ENCODE data around the gene ACVR1B.

The ACVR1B gene

DNA sequence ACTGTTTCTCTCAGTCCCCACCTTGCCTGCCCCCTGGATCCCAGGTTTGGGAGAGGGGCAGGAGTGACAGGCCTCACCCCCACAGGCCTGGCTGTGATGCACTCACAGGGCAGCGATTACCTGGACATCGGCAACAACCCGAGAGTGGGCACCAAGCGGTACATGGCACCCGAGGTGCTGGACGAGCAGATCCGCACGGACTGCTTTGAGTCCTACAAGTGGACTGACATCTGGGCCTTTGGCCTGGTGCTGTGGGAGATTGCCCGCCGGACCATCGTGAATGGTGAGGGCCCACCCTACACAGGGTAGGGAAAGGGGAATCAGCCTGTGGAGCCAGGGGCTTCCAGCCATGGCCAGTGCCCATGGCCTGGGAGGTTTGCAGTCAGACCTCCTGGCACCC lies 35.5 kb upstream of the ACVR1B start:
- DNase-seq (ENCODE audit: low read depth) = no peak
- no peak overlapping the region for H3K4me3 ChIP-seq (ENCODE audit: low read depth, low read length)

DNA sequence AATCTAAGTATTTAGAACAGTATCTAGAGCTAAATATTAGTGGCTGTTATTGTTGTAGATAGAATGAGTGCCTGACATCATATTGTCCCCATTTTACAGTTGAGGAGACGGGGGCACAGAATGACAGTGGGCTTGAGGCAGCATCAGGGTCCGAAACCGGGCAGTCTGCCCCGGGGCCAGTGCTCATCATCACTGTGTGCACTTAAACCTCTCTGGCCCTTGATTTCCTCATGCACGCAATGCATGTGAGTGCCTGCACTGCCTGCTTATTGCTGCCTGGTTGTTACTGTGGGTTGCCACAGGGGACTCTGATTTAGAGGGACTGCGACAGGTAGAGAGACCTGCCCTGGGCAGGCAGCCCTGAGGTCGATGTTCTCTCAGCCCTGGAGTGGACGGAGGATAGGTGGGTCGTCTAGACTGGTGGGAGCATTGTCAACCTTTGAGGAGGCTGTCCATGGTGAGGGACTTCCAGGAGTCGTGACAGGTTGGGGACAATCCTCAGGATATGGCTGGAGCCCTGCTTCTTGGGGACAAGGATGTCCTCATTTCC lies 34.4 kb upstream of the ACVR1B start:
- H3K4me3 ChIP-seq (ENCODE audit: low read depth, low read length) = no peak overlapping the region
- DNase-seq (ENCODE audit: low read depth) = no peak

DNA sequence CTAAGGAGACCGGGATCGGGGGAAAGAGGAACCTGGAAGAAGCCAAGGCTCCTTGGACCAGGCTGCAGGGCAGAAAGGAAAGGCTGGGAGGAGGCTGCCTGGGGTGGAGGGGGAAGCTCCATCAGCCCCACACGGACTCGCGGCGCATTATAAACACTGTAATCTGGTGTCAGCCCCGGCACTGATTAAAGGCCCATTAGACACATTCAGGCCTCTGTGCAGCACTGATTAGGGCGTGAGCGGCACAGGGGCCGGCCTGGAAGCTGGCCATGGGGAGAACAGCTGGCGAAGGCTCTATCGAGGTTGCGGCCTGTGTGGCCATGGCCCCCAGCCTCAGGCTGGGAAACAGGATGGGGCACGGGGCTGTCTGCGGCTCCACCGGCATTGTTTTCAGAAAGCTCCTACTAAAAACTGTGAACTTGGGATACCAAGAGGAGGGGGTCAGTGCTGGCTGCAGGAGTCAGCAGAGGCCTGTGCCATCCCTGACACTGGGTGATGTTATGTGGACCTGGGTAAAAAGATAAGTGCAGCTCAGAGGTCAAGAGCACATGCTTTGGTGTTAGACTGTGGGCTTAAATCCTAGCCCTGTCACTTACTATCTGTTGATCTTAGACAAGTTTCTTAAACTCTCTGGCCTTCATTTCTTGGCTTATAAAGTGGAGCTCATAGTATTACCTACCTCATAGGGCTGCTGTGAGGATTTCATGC lies 33.6 kb upstream of the ACVR1B start:
- DNase-seq (ENCODE audit: low read depth) = no peak
- no peak overlapping the region for H3K4me3 ChIP-seq (ENCODE audit: low read depth, low read length)

DNA sequence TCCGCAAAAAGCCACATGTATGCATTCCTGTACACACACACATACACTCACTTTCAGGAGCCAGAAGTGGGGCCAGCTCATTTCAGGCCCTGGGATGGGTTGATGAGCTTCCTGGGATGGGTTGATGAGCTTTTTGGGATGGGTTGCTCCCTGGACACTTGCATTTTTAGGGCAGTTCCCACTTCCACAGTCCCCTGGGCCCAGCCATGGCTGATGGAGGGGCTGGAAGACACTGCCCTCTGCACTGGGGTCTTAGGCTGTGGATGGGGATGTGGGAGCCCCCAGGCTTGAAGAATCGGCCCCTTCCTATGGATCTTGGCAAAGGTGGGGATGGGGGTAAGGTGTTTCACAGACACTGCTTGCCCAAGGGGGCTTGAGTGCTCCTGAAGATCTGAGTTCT lies 31.5 kb upstream of the ACVR1B start:
- no peak overlapping the region for H3K4me3 ChIP-seq (ENCODE audit: low read depth, low read length)
- DNase-seq (ENCODE audit: low read depth) = no peak

DNA sequence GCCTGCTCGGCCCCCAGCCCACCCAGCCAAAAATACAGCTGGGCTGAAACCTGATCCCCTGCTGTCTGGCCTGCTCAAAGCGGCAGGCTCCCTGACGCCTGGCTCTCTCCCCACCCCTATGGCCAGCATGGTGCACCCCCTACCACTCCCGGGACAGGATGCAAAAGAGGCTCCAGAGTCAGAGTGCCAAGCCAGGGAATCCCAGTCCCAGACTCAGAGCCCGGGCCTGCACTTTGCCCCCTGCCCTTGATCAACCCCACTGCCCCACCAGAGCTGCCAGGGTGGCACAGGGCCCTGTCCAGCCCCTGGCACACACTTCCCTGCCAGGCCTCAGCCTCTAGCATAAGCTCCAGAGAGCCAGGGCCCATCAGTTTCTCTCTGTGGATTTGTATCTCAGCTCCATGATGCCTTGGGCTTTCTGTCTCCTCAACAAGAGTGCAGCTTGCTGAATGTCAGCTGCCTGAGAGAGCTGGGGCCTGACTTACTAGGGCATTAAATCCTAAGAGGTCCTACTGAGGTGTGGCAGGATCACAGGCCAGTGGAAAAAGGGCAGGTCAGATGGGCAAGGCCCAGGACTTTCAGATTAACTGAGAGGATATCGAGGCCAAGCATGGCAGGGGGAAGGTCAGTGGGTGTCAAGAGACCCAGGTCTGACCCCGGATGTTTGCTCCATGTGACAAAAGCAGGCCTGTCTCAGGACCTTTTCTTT lies 30.3 kb upstream of the ACVR1B start:
- no peak for DNase-seq (ENCODE audit: low read depth)
- no peak overlapping the region for H3K4me3 ChIP-seq (ENCODE audit: low read depth, low read length)

DNA sequence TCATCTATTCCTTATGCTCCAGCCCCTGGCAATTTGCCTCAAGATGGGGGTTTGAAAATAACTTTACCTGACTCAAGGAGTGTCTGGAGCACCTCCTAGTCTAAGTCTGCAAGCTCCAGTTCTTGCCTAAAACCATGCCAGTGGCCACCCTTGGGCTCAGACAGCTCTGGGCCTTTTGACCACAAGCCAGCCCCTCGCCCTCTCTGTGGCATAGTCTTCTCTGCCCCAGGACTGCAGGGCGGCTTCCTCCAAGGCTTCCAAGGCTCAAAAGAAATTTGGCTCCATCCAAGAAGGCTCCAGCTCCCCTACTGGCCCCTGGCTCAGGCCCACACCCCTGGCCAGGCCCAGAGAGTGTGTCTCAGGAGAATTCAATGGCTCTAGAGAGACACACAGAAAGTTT lies 29.4 kb upstream of the ACVR1B start:
- DNase-seq (ENCODE audit: low read depth) = no peak
- no peak overlapping the region for H3K4me3 ChIP-seq (ENCODE audit: low read depth, low read length)

DNA sequence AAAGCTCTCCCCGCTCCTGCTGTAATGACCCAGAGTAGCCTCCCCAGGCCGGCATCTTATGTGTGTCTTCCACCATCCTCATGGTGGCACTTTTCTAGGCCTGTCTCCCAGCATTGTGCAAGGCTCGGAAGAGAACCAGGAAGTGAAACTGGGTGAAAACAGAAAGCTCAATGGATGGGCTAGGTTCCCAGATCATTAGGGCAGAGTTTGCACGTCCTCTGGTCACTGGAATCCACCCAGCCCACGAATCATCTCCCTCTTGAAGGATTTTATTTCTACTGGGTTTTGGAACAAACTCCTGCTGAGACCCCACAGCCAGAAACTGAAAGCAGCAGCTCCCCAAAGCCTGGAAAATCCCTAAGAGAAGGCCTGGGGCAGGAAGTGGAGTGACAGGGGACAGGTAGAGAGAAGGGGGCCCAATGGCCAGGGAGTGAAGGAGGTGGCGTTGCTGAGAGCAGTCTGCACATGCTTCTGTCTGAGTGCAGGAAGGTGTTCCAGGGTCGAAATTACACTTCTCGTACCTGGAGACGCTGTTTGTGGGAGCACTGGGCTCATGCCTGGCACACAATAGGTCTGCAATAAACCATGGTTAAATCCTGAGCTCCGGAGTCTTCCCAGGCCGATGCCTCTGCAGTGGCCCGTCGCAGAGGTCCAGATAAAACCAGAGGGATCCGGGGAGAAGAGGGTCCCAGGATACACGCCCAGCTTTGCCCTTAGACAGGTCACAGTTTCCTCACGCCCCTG lies 28.6 kb upstream of the ACVR1B start:
- DNase-seq (ENCODE audit: low read depth) = peak; percentile 44
- no peak overlapping the region for H3K4me3 ChIP-seq (ENCODE audit: low read depth, low read length)

DNA sequence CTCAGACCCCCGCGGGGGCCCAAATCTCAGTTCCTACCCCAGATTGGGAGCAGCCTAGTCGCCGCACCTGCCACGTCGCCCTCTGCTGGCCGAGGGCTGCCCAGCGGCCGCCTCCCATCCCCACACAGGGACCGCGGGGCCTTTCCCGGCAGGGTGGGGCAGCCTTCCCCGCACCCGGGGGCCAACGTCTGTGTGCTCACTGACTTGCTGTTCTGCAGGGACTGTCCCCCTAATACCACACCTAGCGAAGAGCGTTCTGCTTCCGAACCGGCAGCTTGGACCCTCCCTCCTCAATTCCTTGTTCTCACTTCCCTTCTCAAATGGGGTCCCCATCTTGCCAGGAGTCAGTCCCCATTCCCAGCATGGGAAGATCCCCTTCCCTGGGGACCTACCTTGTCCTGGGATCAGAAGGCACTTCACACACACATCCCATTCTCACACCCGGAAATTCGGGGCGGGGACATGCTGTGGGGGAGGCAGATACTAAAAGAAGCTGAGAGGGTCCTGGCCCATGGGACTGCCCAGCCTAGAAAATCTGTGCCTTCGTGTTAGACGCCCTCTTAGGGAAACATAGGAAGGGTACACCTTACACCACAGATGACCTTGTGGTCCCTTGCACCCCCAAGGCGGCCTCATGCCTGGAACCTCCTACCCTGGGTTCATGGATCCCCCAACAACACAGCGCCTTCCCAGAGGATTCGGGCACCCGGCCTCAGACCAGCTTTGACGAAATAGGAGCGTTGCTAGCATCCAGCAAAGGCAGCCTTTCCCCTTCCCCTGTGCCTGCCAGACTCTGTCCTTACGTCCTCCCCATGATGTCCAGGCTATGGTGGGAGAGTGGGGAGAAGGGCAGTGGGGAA lies 27.8 kb upstream of the ACVR1B start:
- no peak for DNase-seq (ENCODE audit: low read depth)
- H3K4me3 ChIP-seq (ENCODE audit: low read depth, low read length) = peak overlapping the region; percentile 11

DNA sequence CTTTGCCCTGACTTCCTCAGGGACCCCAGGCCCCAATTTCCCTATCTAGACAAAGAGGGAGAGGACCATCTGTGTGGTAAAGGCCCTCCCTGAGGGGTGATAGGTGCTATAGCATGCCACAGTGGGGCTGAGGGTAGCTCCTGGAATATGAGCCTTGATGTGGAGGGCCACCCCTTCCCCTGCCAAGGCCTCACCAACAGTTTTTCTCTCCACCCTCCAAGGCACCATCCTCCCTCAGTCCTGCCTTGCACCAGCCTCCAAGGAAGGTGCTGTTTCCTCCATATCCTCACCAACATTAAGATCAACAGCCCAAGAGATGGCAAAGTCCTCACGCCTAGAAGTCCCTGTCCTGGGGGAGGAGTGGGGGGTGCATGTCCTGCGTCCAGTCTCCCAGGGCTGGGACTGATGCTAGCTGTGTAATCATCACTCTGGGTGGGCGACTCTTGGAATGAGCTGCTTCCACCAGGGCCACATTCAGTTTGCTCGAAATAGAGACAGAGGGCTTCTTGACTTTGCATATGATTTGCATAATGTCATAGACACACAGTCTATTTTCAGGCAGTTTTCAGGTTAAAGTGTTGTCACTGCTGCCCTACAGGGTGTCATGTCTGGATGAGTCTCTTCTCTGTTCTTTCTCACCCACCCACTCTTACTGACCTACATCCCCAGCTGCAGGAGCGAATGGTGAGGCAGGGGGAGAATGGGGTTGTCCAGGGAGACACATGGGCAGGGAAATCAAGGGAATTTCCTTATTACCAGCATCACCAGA lies 26.8 kb upstream of the ACVR1B start:
- no peak overlapping the region for H3K4me3 ChIP-seq (ENCODE audit: low read depth, low read length)
- no peak for DNase-seq (ENCODE audit: low read depth)

DNA sequence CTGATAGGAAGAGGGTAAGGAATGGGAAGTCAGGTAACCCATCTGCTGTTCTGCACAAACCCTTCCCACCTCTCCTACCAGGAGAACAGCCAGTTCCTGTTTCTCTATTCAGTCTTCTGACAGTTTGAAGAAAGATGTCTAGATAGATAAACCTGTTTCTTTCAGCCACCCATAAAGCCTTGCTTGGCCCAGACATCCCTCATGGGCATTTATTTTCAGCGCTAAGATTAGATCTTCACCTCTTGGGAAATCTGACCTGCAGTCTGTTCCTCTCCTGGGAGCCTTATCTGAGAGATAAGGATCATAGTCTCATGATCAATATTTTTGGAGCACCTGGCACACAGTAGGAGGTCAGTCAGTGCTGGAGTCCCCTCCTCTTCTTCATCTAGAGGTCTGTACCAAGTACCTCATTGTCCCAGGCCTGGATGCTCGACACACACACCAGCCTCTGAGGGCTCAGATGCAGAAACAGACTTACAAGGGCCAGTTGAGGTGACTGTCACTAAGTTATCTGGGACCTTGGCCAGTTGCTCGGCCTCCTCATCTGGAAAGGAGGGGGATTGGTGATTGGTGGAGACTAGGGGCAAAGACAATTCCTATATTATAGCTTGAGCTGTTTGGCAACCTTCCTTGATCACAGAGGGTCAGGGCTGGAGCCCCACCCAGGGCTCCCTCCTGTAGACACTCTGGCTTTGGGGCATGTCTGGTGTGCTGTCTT lies 26.0 kb upstream of the ACVR1B start:
- DNase-seq (ENCODE audit: low read depth) = no peak
- no peak overlapping the region for H3K4me3 ChIP-seq (ENCODE audit: low read depth, low read length)

DNA sequence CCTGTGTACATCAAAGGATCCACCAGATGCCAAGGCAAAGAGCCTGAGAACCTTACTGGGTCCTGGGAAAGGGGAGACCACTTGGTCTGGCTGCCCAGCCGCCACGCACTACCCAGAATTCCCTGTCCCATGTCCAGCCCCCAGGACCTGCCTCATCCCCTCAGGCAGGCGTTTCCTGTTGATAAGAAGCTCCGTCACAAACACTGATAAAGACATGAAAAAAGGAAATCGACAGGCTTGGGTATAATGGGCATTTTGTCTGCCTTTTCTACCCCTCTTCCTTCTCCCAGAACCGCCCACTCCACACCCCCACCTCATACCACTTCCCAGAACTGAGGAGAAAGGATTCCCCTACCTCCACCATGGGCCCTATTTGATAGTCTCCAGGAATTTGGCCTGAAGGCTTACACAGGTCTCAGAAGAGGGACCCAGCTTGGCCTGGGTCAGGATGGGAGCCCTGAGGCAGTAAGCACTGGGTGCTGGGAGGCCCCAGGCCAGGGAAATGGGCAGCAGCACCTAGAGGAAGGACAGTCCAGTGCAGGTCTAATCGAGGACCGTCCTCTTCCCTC lies 25.4 kb upstream of the ACVR1B start:
- DNase-seq (ENCODE audit: low read depth) = no peak
- no peak overlapping the region for H3K4me3 ChIP-seq (ENCODE audit: low read depth, low read length)

DNA sequence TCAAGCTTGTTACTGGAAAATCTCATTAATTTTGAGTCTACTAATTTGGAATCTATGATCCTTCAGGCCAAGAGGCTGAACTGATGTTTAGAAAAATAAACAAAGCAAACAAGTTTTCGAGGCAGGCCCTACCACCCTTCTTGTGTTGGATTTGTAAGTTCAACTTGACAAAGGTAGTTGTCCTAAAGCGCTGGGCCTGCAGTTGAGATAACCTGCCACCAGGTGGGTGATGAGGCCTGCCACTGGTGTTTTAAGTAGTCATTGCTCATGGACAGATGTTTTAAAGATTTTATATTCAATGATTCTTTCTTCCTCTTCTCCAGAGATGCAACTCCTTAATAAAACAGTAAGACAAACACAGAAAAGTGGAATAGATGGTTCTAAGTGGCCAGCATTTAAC lies 24.8 kb upstream of the ACVR1B start:
- no peak for DNase-seq (ENCODE audit: low read depth)
- no peak overlapping the region for H3K4me3 ChIP-seq (ENCODE audit: low read depth, low read length)

DNA sequence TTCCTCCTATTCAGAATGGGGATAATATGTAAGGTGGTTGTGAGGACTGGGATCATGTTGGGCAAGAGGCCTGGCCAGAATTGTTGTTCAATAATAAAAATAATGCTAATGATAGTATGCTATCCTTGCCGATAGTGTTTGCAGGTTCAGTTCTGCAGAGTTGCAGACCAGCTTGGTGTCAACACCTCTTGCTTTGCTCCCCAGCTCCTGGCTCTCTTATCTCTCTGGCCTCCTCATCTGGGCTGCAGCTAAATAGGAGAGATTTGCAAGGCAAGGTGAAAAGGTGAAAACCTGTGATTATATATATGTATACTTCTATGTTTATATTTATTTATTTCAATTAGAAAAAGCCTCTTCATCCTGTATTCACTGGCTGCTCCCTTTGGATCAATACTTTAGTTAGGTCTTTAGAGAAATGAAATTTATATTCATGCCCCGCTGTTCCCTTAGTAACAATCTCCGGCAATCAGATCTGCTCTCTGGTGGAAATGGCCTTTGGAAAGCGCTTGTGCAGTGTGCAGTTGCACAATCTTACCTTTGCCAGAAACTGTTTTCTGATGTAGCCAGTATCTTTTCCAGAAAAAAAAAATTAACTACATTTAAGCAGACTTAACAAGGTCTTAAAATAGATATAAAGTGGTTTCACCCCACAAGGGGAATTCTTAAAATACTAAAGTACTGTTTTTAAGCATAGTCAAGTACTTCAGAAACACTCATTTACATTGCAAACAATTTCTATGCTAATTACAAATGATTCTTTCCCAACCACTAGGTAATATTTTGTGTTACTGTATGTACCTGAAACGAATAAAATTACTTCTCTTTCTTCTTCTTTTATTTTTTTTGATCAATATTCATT lies 19.1 kb upstream of the ACVR1B start:
- no peak overlapping the region for H3K4me3 ChIP-seq (ENCODE audit: low read depth, low read length)
- no peak for DNase-seq (ENCODE audit: low read depth)

DNA sequence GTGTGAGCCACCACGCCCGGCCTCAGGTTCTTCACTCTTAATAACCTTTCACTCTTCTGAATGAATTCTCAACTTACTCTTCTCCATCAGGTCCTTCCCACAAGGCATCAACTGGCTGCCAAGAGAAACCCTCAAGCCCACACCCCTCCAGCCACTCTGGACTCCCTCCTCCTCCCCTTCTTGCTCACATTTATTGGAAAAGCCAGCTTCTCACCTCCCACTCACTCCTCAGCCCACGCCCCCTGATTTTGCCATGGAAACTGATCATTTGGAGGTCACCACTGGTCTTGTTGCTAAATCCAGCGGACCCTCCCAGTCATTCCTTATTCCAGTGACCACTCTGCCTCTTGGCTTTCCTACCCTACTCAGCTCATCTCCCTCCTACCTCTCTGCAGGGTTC lies 17.4 kb upstream of the ACVR1B start:
- no peak for DNase-seq (ENCODE audit: low read depth)
- no peak overlapping the region for H3K4me3 ChIP-seq (ENCODE audit: low read depth, low read length)

DNA sequence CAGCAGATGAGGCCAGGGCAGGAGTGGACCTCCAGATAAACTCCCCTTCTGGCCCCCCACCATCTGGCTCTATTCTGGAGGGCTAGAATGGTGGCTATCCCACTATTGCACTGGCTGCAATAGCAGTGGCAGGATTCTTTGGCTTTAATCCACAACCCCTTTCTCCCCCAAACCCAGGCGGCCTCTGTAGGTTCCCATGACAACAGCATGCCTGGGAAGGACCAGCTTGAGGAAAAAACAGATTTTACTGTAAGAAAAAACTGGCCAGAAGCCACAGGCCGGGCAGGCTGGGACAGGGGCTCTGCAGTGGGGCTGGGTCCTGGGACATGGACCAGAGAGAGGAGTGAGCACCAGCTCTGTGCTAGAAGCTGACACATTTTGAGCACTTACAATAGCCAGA lies 13.6 kb upstream of the ACVR1B start:
- no peak for DNase-seq (ENCODE audit: low read depth)
- H3K4me3 ChIP-seq (ENCODE audit: low read depth, low read length) = no peak overlapping the region

DNA sequence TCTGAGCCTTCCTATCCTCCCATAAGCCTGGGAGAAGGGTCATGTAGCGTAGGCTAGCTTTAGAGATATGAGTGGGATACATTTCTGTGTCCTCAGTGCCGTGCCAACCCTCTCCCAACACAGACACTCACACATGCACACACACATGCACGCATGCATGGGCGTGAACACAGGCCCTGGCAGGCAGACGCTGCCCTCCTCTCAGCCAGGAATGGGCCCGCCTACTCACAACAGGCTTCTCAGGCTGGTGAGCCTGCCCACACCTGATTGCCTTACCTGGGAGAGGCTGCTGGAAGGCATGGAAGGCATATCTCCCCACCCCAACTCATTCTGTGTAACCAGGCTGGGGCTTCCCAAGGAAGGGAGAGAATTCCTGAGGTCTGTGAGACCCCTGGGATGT lies 12.8 kb upstream of the ACVR1B start:
- no peak for DNase-seq (ENCODE audit: low read depth)
- H3K4me3 ChIP-seq (ENCODE audit: low read depth, low read length) = no peak overlapping the region

DNA sequence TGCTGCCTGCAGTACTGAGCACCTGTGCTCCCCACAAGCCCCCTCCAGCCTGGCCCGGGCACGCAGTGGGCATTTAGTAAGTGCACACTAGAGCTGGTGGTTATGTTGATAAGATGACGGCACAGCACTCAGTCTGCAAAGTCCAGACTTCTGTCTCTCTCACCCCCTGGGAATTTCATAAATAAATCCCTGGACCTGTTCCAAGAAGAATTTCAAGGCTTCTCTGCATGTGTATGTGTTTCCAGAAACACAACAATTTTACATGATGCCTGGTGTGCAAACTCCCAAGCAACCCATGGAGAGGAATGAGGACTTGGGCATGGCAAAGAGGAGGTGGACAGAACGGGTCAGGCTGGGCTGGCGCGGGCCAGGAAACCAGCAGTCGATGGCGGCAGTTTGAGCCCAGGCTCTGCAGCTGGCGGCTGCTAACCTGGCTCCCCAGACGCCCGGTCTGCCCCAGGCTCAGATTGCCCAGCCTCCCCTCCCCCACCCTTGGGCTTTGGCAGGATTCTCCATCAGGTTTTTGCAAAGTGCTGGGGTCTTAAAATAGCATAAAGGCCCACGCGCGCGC lies 10.4 kb upstream of the ACVR1B start:
- DNase-seq (ENCODE audit: low read depth) = peak; percentile 25
- H3K4me3 ChIP-seq (ENCODE audit: low read depth, low read length) = no peak overlapping the region
